GM23248 (cell line): ENCODE measurements around the gene ACSS1.

Source experiments
- EZH2 ChIP-seq: fragments of 200-600 bp; sonication (generic); IDR thresholded peaks from 2 replicates; pipeline ENCODE4 v1.6.1; 2018; ENCODE audit warnings: antibody characterized with exemption, mild to moderate bottlenecking; ENCODE audit not compliant: insufficient read depth, poor library complexity, severe bottlenecking
- EZH2phosphoT487 ChIP-seq: fragments of 200-600 bp; sonication (generic); IDR thresholded peaks from 2 replicates; pipeline ENCODE4 v1.6.1; 2018; ENCODE audit warnings: antibody characterized with exemption, moderate library complexity, mild to moderate bottlenecking, low read depth; ENCODE audit not compliant: insufficient read depth

- TF ChIP-seq EZH2: no peak
- TF ChIP-seq EZH2phosphoT487: no peak
Measured at GRCh38 chr20:24987873-24988835, 69.8 kb downstream of the ACSS1 start.
